ENCODE data around the gene TMEM62. TPM values are rescaled to one million over a fixed set of nuclear protein-coding genes. Genes with fewer than 3 reads are reported as not detected.

The TMEM62 gene
- total RNA-seq, 2 experiments from 2014 or later: 24.2 to 27.4 TPM

GRCh38 chr15:43121863-43122262, 11.5 kb upstream of the TMEM62 start:
- H3K4me1 ChIP-seq (ENCODE audit: insufficient read depth, low read length, poor library complexity, severe bottlenecking): peaks cover 11% of the 10 kb centered on the region
- intact Hi-C loops (cut with micrococcal nuclease; ENCODE audit: unreplicated experiment): no loop called here
- no peak for DNase-seq (ENCODE audit: low spot score)
- TF ChIP-seq CTCF (conservative IDR thresholded peaks at IDR 0.05; ENCODE audit: low read length) (no peak), EZH2phosphoT487 (IDR thresholded peaks at IDR 0.05; ENCODE audit: borderline replicate concordance, low read depth, low read length) (no peak)
- BruUV-seq (replicated peaks): no TSS peak
- H4K20me1 ChIP-seq (ENCODE audit: insufficient read depth, low read length): no peaks in the 10 kb centered on the region
- no peaks in the 10 kb centered on the region for H3K36me3 ChIP-seq (ENCODE audit: insufficient read depth, low read length)
- no peaks in the 10 kb centered on the region for H3K79me2 ChIP-seq (ENCODE audit: insufficient read depth, low read depth, low read length)
- ChIA-PET POLR2A (interaction anchor here (0.5 to 1.3 kb wide), 5 partner anchors 12 to 33 kb away, joined by 3 to 5 read pairs (median 3); no protein-coding TSS in a partner anchor), CTCF (ENCODE audit: unreplicated experiment) (interaction anchor here (0.6 kb wide), 1 partner anchor 436 kb away, joined by 4 read pairs; no protein-coding TSS in a partner anchor)
- peak overlapping the region; percentile 49; the same call in 1 of the 2 replicates for H2AFZ ChIP-seq (ENCODE audit: low read length)
- no peak overlapping the region for H3K4me2 ChIP-seq (ENCODE audit: low read length)
- H3K4me3 ChIP-seq (ENCODE audit: low read depth, low read length, poor library complexity, severe bottlenecking): no peak overlapping the region
- H3K27ac ChIP-seq (ENCODE audit: low read depth, low read length, poor library complexity, severe bottlenecking): no peak overlapping the region
- H3K9me2 ChIP-seq (ENCODE audit: insufficient read depth, low read length): no peaks in the 10 kb centered on the region
- no peaks in the 10 kb centered on the region for H3K9me3 ChIP-seq (ENCODE audit: low read length)

- intact Hi-C loops (cut with micrococcal nuclease; ENCODE audit: unreplicated experiment): no loop called here
- H4K20me1 ChIP-seq (ENCODE audit: insufficient read depth, low read length): no peaks in the 10 kb centered on the region
- no TSS peak for BruUV-seq (replicated peaks)
- H3K27ac ChIP-seq (ENCODE audit: low read depth, low read length, poor library complexity, severe bottlenecking): no peak overlapping the region
- H3K79me2 ChIP-seq (ENCODE audit: insufficient read depth, low read depth, low read length): no peaks in the 10 kb centered on the region
- no peak overlapping the region for H3K4me2 ChIP-seq (ENCODE audit: low read length)
- no peak overlapping the region for H3K4me3 ChIP-seq (ENCODE audit: low read depth, low read length, poor library complexity, severe bottlenecking)
- ChIA-PET CTCF (ENCODE audit: unreplicated experiment) (no interaction called here), POLR2A (no interaction called here)
- no peaks in the 10 kb centered on the region for H3K36me3 ChIP-seq (ENCODE audit: insufficient read depth, low read length)
- H3K9me3 ChIP-seq (ENCODE audit: low read length): peaks cover 16% of the 10 kb centered on the region
- DNase-seq (ENCODE audit: low spot score): no peak
- TF ChIP-seq EZH2phosphoT487 (IDR thresholded peaks at IDR 0.05; ENCODE audit: borderline replicate concordance, low read depth, low read length) (no peak), CTCF (conservative IDR thresholded peaks at IDR 0.05; ENCODE audit: low read length) (no peak)
- no peaks in the 10 kb centered on the region for H3K9me2 ChIP-seq (ENCODE audit: insufficient read depth, low read length)
- H2AFZ ChIP-seq (ENCODE audit: low read length): no peak overlapping the region
- no peaks in the 10 kb centered on the region for H3K4me1 ChIP-seq (ENCODE audit: insufficient read depth, low read length, poor library complexity, severe bottlenecking)
Observed at GRCh38 chr15:43125100-43125661, 8.2 kb upstream of the TMEM62 start.

- no peak for TF ChIP-seq EZH2phosphoT487 (IDR thresholded peaks at IDR 0.05; ENCODE audit: borderline replicate concordance, low read depth, low read length)
- no peak for TF ChIP-seq CTCF (conservative IDR thresholded peaks at IDR 0.05; ENCODE audit: low read length)
- intact Hi-C loops (cut with micrococcal nuclease; ENCODE audit: unreplicated experiment): no loop called here
- H2AFZ ChIP-seq (ENCODE audit: low read length): no peak overlapping the region
- H3K4me3 ChIP-seq (ENCODE audit: low read depth, low read length, poor library complexity, severe bottlenecking): no peak overlapping the region
- no peak overlapping the region for H3K27ac ChIP-seq (ENCODE audit: low read depth, low read length, poor library complexity, severe bottlenecking)
- no peaks in the 10 kb centered on the region for H4K20me1 ChIP-seq (ENCODE audit: insufficient read depth, low read length)
- H3K9me3 ChIP-seq (ENCODE audit: low read length): peaks cover 16% of the 10 kb centered on the region
- no peak overlapping the region for H3K4me2 ChIP-seq (ENCODE audit: low read length)
- H3K79me2 ChIP-seq (ENCODE audit: insufficient read depth, low read depth, low read length): no peaks in the 10 kb centered on the region
- no peaks in the 10 kb centered on the region for H3K9me2 ChIP-seq (ENCODE audit: insufficient read depth, low read length)
- no peak for DNase-seq (ENCODE audit: low spot score)
- POLR2A ChIA-PET: interaction anchor here (0.6 kb wide), 1 partner anchor 18 kb away, joined by 3 read pairs; no protein-coding TSS in a partner anchor
- no TSS peak for BruUV-seq (replicated peaks)
- no peaks in the 10 kb centered on the region for H3K4me1 ChIP-seq (ENCODE audit: insufficient read depth, low read length, poor library complexity, severe bottlenecking)
- H3K36me3 ChIP-seq (ENCODE audit: insufficient read depth, low read length): no peaks in the 10 kb centered on the region
- CTCF ChIA-PET (ENCODE audit: unreplicated experiment): no interaction called here
Observed at GRCh38 chr15:43126356-43126755, 7.0 kb upstream of the TMEM62 start.
